Fibroblast of pulmonary artery (primary cell): ENCODE measurements around the gene CARD6.
A peak's percentile ranks its signal among the peaks of the same experiment; 100 is the strongest.
"Not testable (repeated sequence)": the region's sequence is repeated elsewhere in the genome, so short reads cannot be mapped to it uniquely, and the experiment has no call there.

ENCODE experiments used
- DNase-seq: peaks from one replicate; pipeline ENCODE4 v3.0.0-alpha.2; 2010; ENCODE audit warnings: low read depth
- H3K4me3 ChIP-seq: replicated peaks from 2 replicates; pipeline ENCODE4 v1.5.1; 2011; ENCODE audit warnings: low read depth, mild to moderate bottlenecking, control low read depth, low read length, moderate library complexity
- TF ChIP-seq, protein P1 (sequence below): IDR thresholded peaks from 2 replicates; pipeline ENCODE4 v1.5.1; 2011; ENCODE audit warnings: mild to moderate bottlenecking, control low read depth, low read length, inconsistent platforms; ENCODE audit errors: missing control alignments

Gene CARD6

DNA sequence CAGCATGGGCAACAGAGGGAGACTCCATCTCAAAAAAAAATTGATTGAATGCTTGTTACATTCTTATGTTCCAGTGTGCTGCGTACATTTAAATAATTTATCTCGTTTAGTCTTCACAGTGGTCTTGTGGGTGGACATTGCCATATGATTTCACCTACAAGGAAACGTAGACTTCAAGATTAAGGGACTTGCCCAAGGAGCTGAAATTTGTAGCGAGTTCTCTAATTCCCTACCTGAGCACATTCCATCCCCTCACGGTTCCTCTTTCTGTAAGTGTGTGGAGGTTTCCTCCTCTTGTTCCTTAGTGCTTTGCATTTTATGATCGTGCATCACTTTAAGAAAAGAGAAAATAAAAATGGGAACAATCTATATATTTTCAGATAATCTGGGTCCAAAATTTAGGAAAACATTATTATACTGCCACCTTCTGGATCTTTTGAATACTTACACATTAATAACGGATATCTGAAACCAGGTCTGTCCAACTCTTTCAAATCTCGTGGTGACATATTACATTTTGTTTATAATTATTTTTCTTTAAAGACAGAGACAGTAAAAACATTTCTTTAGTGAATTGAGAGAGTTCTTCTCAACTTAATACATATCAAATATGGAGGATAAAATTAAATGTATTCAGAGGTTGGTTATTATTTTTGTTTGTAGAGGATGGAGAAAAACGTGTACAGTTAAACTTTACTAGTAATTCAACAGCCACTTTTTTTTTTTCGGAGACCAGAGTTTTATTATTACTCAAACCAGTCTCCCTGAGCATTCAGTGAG lies 38.2 kb downstream of the CARD6 start:
- TF ChIP-seq, protein P1, sequence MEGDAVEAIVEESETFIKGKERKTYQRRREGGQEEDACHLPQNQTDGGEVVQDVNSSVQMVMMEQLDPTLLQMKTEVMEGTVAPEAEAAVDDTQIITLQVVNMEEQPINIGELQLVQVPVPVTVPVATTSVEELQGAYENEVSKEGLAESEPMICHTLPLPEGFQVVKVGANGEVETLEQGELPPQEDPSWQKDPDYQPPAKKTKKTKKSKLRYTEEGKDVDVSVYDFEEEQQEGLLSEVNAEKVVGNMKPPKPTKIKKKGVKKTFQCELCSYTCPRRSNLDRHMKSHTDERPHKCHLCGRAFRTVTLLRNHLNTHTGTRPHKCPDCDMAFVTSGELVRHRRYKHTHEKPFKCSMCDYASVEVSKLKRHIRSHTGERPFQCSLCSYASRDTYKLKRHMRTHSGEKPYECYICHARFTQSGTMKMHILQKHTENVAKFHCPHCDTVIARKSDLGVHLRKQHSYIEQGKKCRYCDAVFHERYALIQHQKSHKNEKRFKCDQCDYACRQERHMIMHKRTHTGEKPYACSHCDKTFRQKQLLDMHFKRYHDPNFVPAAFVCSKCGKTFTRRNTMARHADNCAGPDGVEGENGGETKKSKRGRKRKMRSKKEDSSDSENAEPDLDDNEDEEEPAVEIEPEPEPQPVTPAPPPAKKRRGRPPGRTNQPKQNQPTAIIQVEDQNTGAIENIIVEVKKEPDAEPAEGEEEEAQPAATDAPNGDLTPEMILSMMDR = peak; percentile 43
- peak; percentile 60 for DNase-seq
- H3K4me3 ChIP-seq = no peak overlapping the region

DNA sequence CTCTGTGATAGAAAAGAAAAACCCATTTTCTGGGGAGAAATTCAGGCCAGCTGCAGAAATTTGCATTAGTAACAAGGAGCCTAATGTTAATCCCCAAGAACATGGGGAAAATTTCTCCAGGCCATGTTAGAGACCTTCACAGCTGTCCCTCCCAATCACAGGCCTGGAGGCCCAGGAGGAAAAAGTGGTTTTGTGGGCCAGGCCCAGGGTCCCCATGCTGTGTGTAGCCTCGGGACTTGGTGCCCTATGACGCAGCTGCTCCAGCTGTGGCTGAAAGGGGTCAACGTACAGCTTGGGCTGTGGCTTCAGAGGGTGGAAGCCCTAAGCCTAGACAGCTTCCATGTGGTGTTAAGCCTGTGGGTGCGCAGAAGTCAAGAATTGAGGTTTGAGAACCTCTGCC lies 41.1 kb downstream of the CARD6 start:
- no peak overlapping the region for H3K4me3 ChIP-seq
- DNase-seq = no peak
- TF ChIP-seq, protein P1 = no peak

DNA sequence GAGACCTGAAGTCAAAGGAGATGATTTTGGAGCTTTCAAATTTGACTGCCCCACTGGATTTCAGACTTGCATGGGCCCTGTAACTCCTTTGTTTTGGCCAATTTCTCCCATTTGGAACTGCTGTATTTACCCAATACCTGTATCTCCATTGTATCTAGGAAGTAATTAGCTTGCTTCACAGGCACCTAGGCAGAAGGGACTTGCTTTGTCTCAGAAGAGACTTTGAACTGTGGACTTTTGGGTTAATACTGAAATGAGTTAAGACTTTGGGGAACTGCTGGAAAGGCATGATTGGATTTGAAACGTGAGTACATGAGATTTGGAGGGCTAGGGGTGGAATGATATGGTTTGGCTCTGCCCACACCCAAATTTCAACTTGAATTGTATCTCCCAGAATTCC lies 41.9 kb downstream of the CARD6 start:
- not testable (repeated sequence) for DNase-seq, H3K4me3 ChIP-seq

DNA sequence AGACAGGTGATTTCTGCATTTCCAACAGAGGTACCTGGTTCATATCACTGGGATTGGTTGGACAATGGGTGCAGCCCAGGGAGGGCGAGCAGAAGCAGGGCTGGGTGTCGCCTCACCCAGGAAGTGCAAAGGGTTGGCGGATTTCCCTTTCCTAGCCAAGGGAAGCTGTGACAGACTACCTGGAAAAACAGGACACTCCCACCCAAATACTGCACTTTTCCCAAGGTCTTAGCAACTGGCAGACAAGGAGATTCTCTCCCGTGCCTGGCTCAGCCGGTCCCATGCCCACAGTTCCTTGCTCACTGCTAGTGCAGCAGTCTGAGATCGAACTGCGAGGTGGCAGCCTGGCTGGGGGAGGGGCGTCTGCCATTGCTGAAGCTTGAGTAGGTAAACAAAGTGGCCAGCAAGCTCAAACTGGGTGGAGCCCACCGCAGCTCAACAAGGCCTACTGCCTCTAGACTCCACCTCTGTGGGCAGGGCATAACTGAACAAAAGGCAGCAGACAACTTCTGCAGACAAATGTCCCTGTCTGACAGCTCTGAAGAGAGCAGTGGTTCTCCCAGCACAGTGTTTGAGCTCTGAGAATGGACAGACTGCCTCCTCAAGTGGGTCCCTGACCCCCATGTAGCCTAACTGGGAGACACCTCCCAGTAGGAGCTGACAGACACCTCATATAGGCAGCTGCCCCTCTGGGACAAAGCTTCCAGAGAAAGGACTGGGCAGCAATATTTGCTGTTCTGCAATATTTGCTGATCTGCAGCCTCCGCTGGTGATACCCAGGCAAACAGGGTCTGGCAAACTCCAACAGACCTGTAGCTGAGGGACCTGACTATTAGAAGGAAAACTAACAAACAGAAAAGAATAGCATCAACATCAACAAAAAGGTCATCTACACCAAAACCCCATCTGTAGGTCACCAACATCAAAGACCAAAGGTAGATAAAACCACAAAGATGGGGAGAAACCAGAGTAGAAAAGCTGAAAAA lies 54.6 kb downstream of the CARD6 start:
- not testable (repeated sequence) for H3K4me3 ChIP-seq, DNase-seq

DNA sequence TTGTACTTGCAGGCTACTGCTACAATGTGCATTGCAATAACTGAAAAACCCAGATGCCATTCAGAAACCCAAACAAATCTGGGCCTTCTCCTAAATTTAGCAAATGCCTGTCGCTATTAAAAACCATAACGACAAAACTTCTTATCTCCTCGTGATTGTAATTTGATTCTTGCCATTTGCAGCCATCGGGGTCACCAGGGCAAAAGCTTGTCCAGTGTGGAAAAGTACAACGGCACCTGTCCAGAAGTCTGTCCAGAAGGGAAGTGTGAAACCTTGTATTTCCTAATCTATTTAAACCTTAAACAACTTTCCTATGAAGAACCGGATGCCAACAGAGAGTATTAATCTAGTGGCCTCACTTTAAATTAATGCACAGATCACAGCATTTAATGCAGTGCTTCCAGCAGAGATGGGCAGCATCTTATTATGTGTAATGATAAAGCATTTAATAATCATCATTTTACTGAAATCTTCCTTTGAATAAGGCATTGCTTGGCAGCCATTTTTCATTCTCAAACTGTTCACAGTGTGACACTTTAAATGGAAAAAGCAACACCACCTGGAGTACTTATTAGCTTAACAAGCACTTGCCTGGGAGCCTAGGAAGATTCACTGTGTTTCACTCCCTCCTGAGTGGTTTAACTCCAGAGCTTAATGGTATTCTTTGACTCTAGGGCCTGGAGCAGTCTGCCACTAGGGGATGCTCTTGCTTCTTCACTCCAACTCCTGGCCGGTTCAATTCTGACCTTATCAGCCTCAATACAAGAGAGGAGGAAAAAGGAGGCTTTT lies 63.2 kb downstream of the CARD6 start:
- H3K4me3 ChIP-seq = no peak overlapping the region
- TF ChIP-seq, protein P1 = no peak
- peak; percentile 93 for DNase-seq

DNA sequence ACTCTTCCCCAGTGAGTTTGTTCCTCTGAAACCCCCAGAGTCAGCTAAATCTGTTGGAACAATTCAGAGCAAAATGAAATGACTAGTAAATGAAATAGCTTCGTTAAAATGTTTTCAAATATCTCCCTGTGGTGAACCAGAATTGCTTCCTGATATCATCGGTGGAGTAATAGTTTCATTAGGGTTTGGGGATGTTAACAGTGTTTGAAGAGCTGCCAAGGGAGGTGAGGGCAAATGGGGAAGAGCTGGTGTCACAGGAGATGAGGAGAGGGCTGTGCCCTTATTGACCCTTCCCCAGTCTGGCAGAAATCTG lies 63.8 kb downstream of the CARD6 start:
- no peak overlapping the region for H3K4me3 ChIP-seq
- TF ChIP-seq, protein P1 = no peak
- DNase-seq = no peak

DNA sequence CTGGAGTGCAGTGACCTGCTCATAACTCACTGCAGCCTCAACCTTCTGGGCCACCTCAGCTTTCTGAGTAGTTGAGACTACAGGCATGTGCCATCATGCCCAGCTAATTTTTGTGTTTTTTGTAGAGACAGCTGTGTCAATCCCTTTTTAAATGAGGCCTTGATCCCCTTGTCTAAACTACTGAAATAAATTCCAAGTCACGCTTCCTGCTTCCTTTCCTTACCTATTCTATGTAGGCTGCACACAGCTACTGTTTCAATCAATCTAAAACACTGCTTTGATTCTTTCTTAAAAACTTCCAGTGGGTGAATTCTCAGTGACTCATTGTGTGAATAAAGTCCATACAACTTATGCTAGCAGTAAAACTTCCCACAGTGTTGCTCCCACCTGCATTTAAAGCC lies 65.2 kb downstream of the CARD6 start:
- no peak for DNase-seq
- TF ChIP-seq, protein P1 = no peak

More for the DNA sequence above, 65.2 kb downstream of the CARD6 start:
- no peak overlapping the region for H3K4me3 ChIP-seq
